GM21529 (cell line): ENCODE measurements around the gene TMEM52.

Experiments
- ATAC-seq: cut with Tn5 transposase; IDR thresholded peaks from one replicate; pipeline ENCODE4 v1.9.1; 2021; ENCODE audit not compliant: unreplicated experiment

TMEM52 gene

DNA sequence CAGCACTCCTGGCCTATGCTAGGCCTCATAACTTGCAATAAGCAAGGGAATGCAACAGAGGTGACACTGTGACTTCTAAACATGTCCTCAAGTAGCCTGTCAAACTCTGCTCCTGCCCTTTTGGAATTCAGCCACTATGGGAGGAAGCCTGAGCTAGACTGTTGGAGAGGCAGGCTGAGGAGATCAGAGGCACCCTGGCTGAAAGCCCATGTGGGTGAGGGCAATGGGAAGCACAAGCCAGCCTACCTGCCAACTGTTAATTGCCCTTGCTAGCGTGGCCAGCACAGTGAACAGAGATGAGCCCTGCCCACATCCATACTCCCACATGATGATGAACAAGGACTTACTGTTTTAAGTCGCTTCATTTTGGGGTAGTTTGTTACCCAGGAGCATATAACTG, 45.9 kb downstream of the TMEM52 start:
- ATAC-seq: no peak

DNA sequence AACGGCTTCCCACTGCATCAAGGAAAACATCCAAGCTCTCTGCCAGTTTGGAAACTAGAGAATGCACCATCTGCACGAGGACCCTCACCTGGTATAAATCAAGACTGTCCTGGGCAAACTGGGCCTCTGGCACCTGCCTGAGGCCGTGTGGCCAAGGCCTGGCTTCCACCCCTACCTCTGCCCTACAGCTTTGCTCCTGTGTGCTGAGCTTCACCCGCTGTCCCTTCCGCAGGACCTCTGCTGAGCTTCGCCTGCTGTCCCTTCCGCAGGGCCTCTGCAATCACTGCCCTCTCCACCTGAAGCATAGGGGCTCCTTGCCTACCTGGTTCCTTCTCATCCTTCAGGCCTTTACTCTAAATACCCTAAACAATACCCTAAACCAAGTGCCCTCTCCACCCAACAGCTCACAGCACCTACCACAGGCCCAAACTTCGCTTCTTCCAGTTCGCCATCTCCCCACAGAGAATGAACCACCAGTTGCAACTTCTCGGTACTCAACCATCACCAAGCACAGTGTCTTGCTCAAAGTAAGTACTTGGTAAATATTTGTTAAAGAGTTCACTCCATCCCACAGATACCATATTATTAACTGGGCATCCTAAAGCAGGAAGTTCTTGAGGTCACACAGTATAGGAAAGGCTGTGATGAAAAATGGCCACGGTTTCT, 46.6 kb downstream of the TMEM52 start:
- ATAC-seq: no peak

- ATAC-seq: no peak
Observed at GRCh38 chr1:1869469-1869868, 49.6 kb downstream of the TMEM52 start.
